SK-N-SH treated with all-trans-retinoic acid at 6 μM for 48 hours (cell line): ENCODE results near the gene LEUTX.

Experiments
- ATAC-seq: fragments of 200-7000 bp; cut with Tn5 transposase; 3 replicates; pipeline ENCODE4 v1.9.1; 2020; ENCODE audit warnings: mild to moderate bottlenecking, moderate library complexity
- ARNTL ChIP-seq: fragments of 450-650 bp; formaldehyde crosslinking; IDR thresholded peaks from 2 replicates; pipeline ENCODE4 v1.5.0; 2020; ENCODE audit warnings: low read depth, mild to moderate bottlenecking, moderate library complexity, borderline replicate concordance
- BACH2 ChIP-seq: fragments of 250-450 bp; sonication (Bioruptor Pico); IDR thresholded peaks from 2 replicates; pipeline ENCODE4 v1.9.0; 2021; ENCODE audit warnings: mild to moderate bottlenecking, borderline replicate concordance
- CREB5 ChIP-seq: fragments of 250-450 bp; sonication (Bioruptor Pico); IDR thresholded peaks from 2 replicates; pipeline ENCODE4 v1.5.1; 2020; ENCODE audit warnings: low read depth, mild to moderate bottlenecking, moderate library complexity
- CSDC2 ChIP-seq: fragments of 250-450 bp; sonication (Bioruptor Pico); IDR thresholded peaks from 2 replicates; pipeline ENCODE4 v1.5.0; 2020; ENCODE audit warnings: mild to moderate bottlenecking, moderate library complexity
- CSRNP3 ChIP-seq: fragments of 250-450 bp; sonication (Bioruptor Pico); IDR thresholded peaks from 2 replicates; pipeline ENCODE4 v1.5.1; 2021; ENCODE audit warnings: mild to moderate bottlenecking, moderate library complexity
- ESRRG ChIP-seq: fragments of 250-450 bp; sonication (Bioruptor Pico); IDR thresholded peaks from 2 replicates; pipeline ENCODE4 v1.6.1; 2021; ENCODE audit warnings: mild to moderate bottlenecking
- GLIS3 ChIP-seq: fragments of 250-450 bp; sonication (Bioruptor Pico); IDR thresholded peaks from 2 replicates; pipeline ENCODE4 v1.5.0; 2020; ENCODE audit warnings: mild to moderate bottlenecking, moderate library complexity
- ISL1 ChIP-seq: fragments of 250-450 bp; sonication (Bioruptor Pico); IDR thresholded peaks from 2 replicates; pipeline ENCODE4 v2.1.2; 2022; ENCODE audit warnings: mild to moderate bottlenecking, moderate library complexity
- PATZ1 ChIP-seq: fragments of 250-450 bp; sonication (Bioruptor Pico); IDR thresholded peaks from 2 replicates; pipeline ENCODE4 v1.8.0; 2020; ENCODE audit warnings: mild to moderate bottlenecking, moderate library complexity, borderline replicate concordance
- POU6F1 ChIP-seq: fragments of 250-450 bp; sonication (Bioruptor Pico); IDR thresholded peaks from 2 replicates; pipeline ENCODE4 v1.8.0; 2021; ENCODE audit warnings: low read depth, mild to moderate bottlenecking, moderate library complexity, borderline replicate concordance
- PPARA ChIP-seq: fragments of 250-450 bp; sonication (Bioruptor Pico); IDR thresholded peaks from 2 replicates; pipeline ENCODE4 v1.5.0; 2020; ENCODE audit warnings: mild to moderate bottlenecking, borderline replicate concordance
- RARB ChIP-seq: fragments of 250-450 bp; sonication (Bioruptor Pico); IDR thresholded peaks from 2 replicates; pipeline ENCODE4 v1.8.0; 2021; ENCODE audit warnings: mild to moderate bottlenecking, moderate library complexity
- SNAI2 ChIP-seq: fragments of 250-450 bp; sonication (Bioruptor Pico); IDR thresholded peaks from 2 replicates; pipeline ENCODE4 v1.5.0; 2020; ENCODE audit warnings: mild to moderate bottlenecking, moderate library complexity
- TCF4 ChIP-seq: fragments of 250-450 bp; sonication (Bioruptor Pico); IDR thresholded peaks from 2 replicates; pipeline ENCODE4 v1.8.0; 2021; ENCODE audit warnings: mild to moderate bottlenecking, moderate library complexity, borderline replicate concordance
- TOX ChIP-seq: fragments of 250-450 bp; sonication (Bioruptor Pico); IDR thresholded peaks from 2 replicates; pipeline ENCODE4 v1.8.0; 2021; ENCODE audit warnings: mild to moderate bottlenecking, moderate library complexity, borderline replicate concordance
- TSHZ2 ChIP-seq: fragments of 250-450 bp; sonication (Bioruptor Pico); IDR thresholded peaks from 2 replicates; pipeline ENCODE4 v1.5.0; 2020; ENCODE audit warnings: mild to moderate bottlenecking, moderate library complexity
- ZC3H10 ChIP-seq: fragments of 250-450 bp; sonication (Bioruptor Pico); IDR thresholded peaks from 2 replicates; pipeline ENCODE4 v1.5.1; 2021; ENCODE audit warnings: mild to moderate bottlenecking, moderate library complexity
- ZFP3 ChIP-seq: fragments of 250-450 bp; sonication (Bioruptor Pico); IDR thresholded peaks from 2 replicates; pipeline ENCODE4 v1.5.0; 2020; ENCODE audit warnings: mild to moderate bottlenecking, moderate library complexity
- ZFP30 ChIP-seq: fragments of 450-650 bp; formaldehyde crosslinking; IDR thresholded peaks from 2 replicates; pipeline ENCODE4 v1.5.0; 2022; ENCODE audit warnings: mild to moderate bottlenecking, moderate library complexity
- ZNF565 ChIP-seq: fragments of 450-650 bp; formaldehyde crosslinking; conservative IDR thresholded peaks from 2 replicates; pipeline ENCODE4 v1.5.0; 2020; ENCODE audit warnings: low read depth, mild to moderate bottlenecking, moderate library complexity
- ZNF70 ChIP-seq: fragments of 450-650 bp; formaldehyde crosslinking; IDR thresholded peaks from 2 replicates; pipeline ENCODE4 v1.5.0; 2020; ENCODE audit warnings: mild to moderate bottlenecking, moderate library complexity
- ZNF8 ChIP-seq: fragments of 450-650 bp; formaldehyde crosslinking; IDR thresholded peaks from 2 replicates; pipeline ENCODE4 v1.5.0; 2020; ENCODE audit warnings: mild to moderate bottlenecking, moderate library complexity

Gene LEUTX

GRCh38 chr19:39768786-39769185, 9.9 kb upstream of the LEUTX start:
- no peak for ATAC-seq
- TF ChIP-seq POU6F1 (no peak), TSHZ2 (CRISPR knock-in tag) (no peak), ZNF70 (CRISPR knock-in tag) (no peak), SNAI2 (no peak), RARB (CRISPR knock-in tag) (no peak), ZFP3 (CRISPR knock-in tag) (no peak), ISL1 (CRISPR knock-in tag) (no peak), GLIS3 (CRISPR knock-in tag) (no peak), ESRRG (CRISPR knock-in tag) (no peak), PATZ1 (CRISPR knock-in tag) (no peak), TOX (CRISPR knock-in tag) (no peak), PPARA (no peak), ZNF565 (CRISPR knock-in tag) (no peak), ZNF8 (CRISPR knock-in tag) (no peak), ARNTL (no peak), BACH2 (CRISPR knock-in tag) (no peak), ZC3H10 (CRISPR knock-in tag) (no peak), CSDC2 (CRISPR knock-in tag) (no peak), TCF4 (CRISPR knock-in tag) (no peak), CSRNP3 (CRISPR knock-in tag) (no peak)

GRCh38 chr19:39780894-39781293, 2.2 kb downstream of the LEUTX start:
- TF ChIP-seq GLIS3 (CRISPR knock-in tag) (no peak), RARB (CRISPR knock-in tag) (no peak), CSRNP3 (CRISPR knock-in tag) (no peak), TCF4 (CRISPR knock-in tag) (no peak), ZFP3 (CRISPR knock-in tag) (no peak), CSDC2 (CRISPR knock-in tag) (no peak), ZNF565 (CRISPR knock-in tag) (no peak), PPARA (no peak), SNAI2 (no peak), PATZ1 (CRISPR knock-in tag) (no peak), BACH2 (CRISPR knock-in tag) (no peak), ZFP30 (CRISPR knock-in tag) (no peak), POU6F1 (no peak), ESRRG (CRISPR knock-in tag) (no peak), CREB5 (no peak)
- no peak for ATAC-seq
